Mucosa of descending colon (tissue), 3 donors: ENCODE data around the gene PTTG1IP. TPM values are rescaled to one million over a fixed set of nuclear protein-coding genes. Genes with fewer than 3 reads are reported as not detected.

ENCODE experiments used
- ATAC-seq: fragments of 200-7000 bp; cut with Tn5 transposase; one replicate; pipeline ENCODE4 v1.9.1; 2020; ENCODE audit warnings: mild to moderate bottlenecking, moderate library complexity
- DNase-seq, 3 donors: peaks; one replicate each; pipeline ENCODE4 v3.0.0-alpha.2; 2020
- H3K36me3 ChIP-seq: fragments of 200-600 bp; one replicate; pipeline ENCODE4 v1.8.0; 2021; ENCODE audit warnings: low read depth, mild to moderate bottlenecking
- H3K4me1 ChIP-seq: fragments of 200-600 bp; one replicate; pipeline ENCODE4 v1.8.0; 2021; ENCODE audit warnings: low read depth, mild to moderate bottlenecking
- H3K4me3 ChIP-seq: fragments of 200-600 bp; one replicate; pipeline ENCODE4 v1.8.0; 2021; ENCODE audit warnings: mild to moderate bottlenecking
- H3K9me3 ChIP-seq: fragments of 200-600 bp; one replicate; pipeline ENCODE4 v1.8.0; 2021; ENCODE audit warnings: mild to moderate bottlenecking
- intact Hi-C, 2 donors: fragments of 100-400 bp; cut with DNase I in 1 of 2; cut with micrococcal nuclease in 1 of 2; formaldehyde crosslinking; loops; one replicate each; pipeline versions ENCODE4 v1.11.0 to v1.11.1; 2022; cut with DNase I, micrococcal nuclease
- total RNA-seq, 3 donors: library from RNA; stranded (reverse); fragmentation: NEBNext Ultra II Directional in 2 of 3; extraction: Animal tissue kit (Norgen Biotek cat#: 25700) in 2 of 3; gene quantifications; one replicate each; pipeline versions ENCODE4 v1.2.1 to v1.2.4, GENCODE V29; 2021 to 2023
- TF ChIP-seq, protein P1 (sequence below): fragments of 200-600 bp; IDR thresholded peaks from one replicate; pipeline ENCODE4 v1.8.0; 2022; ENCODE audit warnings: antibody characterized with exemption, mild to moderate bottlenecking
- donor health status: DM: no; HTN: no; CAD: no; lungs with moderate emphysema.
- donor health status: DM: no; HTN: no; CAD: no.
- donor health status: DM: no; HTN: yes; CAD: no.

PTTG1IP gene
- total RNA-seq, 3 donors from 2014 or later = 202 to 391 (median 286) TPM

DNA sequence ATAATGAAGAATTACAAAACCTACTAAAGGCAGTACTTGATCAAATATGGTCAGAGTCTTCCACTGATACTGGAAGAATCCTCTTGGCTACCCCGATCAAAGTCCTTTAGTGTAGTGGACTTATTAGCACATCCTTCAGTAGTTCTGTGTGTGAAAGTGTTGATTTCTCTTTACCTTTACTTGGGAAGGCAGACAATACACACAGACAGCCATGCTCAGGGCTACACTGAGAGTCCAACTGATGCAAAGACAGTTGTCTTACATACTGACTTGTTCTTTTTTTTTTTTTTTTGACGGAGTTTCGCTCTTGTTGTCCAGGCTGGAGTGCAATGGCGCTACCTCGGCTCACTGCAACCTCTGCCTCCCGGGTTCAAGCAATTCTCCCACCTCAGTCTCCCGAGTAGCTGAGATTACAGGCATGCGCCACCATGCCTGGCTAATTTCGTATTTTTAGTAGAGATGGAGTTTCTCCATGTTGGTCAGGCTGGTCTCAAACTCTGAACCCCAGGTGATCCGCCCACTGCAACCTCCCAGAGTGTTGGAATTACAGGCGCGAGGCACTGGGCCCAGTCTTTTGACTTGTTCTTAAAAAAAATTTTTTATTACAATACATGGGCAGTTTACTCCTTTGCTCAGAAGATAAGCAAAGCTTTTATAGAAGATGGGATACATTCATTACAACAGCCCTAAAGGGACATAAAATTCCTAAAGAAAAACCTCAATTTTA lies 3.5 kb upstream of the PTTG1IP start:
- peaks cover 14% of the 10 kb centered on the region for H3K4me1 ChIP-seq
- peak in 1 of 3 donors; percentile 22 for DNase-seq
- TF ChIP-seq, protein P1, sequence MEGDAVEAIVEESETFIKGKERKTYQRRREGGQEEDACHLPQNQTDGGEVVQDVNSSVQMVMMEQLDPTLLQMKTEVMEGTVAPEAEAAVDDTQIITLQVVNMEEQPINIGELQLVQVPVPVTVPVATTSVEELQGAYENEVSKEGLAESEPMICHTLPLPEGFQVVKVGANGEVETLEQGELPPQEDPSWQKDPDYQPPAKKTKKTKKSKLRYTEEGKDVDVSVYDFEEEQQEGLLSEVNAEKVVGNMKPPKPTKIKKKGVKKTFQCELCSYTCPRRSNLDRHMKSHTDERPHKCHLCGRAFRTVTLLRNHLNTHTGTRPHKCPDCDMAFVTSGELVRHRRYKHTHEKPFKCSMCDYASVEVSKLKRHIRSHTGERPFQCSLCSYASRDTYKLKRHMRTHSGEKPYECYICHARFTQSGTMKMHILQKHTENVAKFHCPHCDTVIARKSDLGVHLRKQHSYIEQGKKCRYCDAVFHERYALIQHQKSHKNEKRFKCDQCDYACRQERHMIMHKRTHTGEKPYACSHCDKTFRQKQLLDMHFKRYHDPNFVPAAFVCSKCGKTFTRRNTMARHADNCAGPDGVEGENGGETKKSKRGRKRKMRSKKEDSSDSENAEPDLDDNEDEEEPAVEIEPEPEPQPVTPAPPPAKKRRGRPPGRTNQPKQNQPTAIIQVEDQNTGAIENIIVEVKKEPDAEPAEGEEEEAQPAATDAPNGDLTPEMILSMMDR = no peak

DNA sequence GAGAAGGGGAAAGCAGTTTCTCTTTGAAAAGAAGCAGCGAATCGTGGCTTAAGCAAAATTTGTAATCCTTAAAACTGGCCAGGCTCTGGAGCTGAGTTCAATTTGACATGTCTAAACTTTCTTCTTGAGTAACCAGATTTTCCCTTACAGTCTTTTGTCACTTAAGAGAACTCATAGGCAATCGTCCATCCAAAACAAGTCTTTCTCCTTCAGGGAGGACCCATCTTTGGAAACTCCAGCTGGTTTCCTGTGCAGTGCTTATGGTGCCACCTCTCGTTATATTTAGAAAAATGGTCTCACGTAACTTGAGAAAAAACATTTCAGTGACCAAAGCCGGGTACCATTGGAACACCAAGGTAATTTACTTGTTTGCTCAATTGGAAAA lies 1.8 kb upstream of the PTTG1IP start:
- H3K36me3 ChIP-seq = no peaks in the 10 kb centered on the region
- no peak for DNase-seq
- peaks cover 31% of the 10 kb centered on the region for H3K4me1 ChIP-seq
- no peaks in the 10 kb centered on the region for H3K9me3 ChIP-seq
- no peak overlapping the region for H3K4me3 ChIP-seq
- intact Hi-C loops = no loop called here
- no peak for ATAC-seq
- TF ChIP-seq, protein P1 = no peak

More for the DNA sequence above, 3.5 kb upstream of the PTTG1IP start:
- intact Hi-C loops = no loop called here
- Histone ChIP-seq H3K4me3 (no peak overlapping the region), H3K36me3 (no peaks in the 10 kb centered on the region), H3K9me3 (no peaks in the 10 kb centered on the region)
- no peak for ATAC-seq

DNA sequence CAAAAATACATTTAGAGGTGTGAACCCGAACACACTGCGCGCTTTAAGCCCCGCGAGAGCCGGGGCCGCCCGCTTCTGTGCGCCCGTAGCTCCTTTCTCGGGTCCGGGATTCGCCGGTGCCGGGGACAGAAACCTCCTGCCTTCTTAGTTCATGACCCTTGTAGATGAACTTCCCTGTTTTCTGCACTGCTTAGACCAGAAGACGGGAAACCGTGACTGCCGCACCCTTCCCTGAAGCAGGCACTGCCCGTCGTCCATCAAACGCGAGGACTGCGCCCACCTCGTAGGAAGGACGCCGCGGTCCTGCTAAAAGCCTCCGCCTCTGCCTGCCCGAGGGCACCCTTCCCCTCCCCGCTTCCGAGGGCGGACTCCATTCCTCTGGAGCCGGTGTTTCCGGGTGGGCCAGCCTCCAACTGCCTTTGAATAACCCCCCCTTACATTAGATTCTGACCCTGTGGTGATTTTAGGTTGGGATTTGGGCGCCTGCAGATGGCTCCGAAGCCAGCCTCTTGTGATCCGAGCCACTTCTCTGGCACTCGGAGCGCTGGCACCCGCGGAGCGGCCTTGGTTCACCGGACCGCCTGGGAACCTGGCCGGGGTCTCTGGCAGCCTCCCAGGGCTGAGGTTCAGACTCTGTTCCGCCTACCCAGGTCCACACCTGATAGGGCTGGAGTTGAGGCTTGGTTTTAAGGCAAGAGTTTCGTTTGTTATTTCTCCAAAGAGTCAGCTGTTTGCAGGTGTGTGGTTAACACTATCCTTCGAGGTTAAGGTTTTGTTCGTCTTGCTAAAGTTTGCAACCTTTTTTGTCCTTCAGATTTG lies 1.2 kb upstream of the PTTG1IP start:
- ATAC-seq = peak; percentile 20
- Histone ChIP-seq H3K9me3 (no peaks in the 10 kb centered on the region), H3K4me3 (peak overlapping the region; percentile 86), H3K4me1 (peaks cover 38% of the 10 kb centered on the region), H3K36me3 (no peaks in the 10 kb centered on the region)
- TF ChIP-seq, protein P1 = no peak
- peak; percentile 69 to 83 (median 75) for DNase-seq
- intact Hi-C loops = no loop called here

DNA sequence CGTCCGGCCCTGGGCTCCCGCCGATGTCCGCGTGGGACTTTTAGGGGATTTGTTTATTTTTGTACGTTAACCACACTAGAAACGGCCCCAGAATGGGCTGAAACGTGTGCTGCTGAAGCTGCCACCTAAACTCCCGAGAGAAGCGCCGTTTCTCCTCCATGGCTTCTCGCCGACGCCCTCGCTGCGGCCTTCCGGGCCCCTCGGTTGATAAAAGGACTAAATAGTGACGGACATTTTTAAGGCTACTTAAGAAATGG lies 678 bp upstream of the PTTG1IP start:
- TF ChIP-seq, protein P1 = no peak
- H3K4me3 ChIP-seq = peak overlapping the region; percentile 86
- H3K36me3 ChIP-seq = no peaks in the 10 kb centered on the region
- DNase-seq = no peak
- ATAC-seq = no peak
- peaks cover 39% of the 10 kb centered on the region for H3K4me1 ChIP-seq
- no peaks in the 10 kb centered on the region for H3K9me3 ChIP-seq
- intact Hi-C loops = no loop called here

DNA sequence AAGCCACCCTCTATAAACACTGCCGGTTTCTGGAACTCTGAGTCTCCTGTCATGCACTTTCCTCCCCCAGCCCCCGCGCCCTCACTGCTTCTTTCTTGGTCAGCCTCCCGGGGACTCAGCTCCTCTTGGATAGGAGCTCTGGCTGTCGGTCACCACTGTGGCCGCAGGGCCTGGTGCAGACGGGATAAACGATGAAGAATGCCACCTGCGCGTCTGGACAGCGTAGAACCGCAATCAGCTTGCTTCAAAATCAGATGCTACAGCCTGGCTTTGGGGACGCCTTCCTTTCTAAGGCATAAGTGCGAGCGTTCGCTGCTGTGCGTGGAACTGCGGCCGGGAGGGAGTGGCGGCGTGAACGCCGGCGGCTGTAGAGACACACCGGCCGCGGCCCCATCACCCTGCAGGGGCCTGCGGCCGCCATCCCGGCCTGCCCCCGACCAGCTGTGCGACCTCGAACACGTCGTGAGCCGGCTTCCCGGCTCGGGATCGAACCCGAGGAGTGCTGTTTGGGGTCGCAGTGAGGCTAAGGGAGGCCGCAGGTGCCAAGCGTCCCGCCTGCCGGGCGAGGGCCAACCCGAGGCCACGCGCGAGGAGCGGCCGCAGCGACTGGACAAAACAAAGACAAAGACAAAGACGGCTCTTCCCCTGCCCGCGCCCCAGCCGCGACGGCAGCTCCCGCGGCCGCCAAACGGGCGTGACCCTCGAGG lies 688 bp downstream of the PTTG1IP start:
- ATAC-seq (no peak), DNase-seq (peak; percentile 47 to 72 (median 69))
- Histone ChIP-seq H3K9me3 (no peaks in the 10 kb centered on the region), H3K36me3 (no peaks in the 10 kb centered on the region), H3K4me1 (peaks cover 45% of the 10 kb centered on the region), H3K4me3 (peak overlapping the region; percentile 86)
- intact Hi-C loops = no loop called here
- TF ChIP-seq, protein P1 = no peak
